ENCODE data around the gene AKT1. TPM values are rescaled to one million over a fixed set of nuclear protein-coding genes. Genes with fewer than 3 reads are reported as not detected.

AKT1 gene
- total and polyA plus RNA-seq, 7 experiments from 2014 or later = 6.8 to 131 (median 71.0) TPM

- POLR2A ChIA-PET = interaction anchor here (1.7 kb wide), 1 partner anchor 32 kb away, joined by 4 read pairs; no protein-coding TSS in a partner anchor
- CTCF ChIA-PET = interaction anchor here (0.6 to 1.8 kb wide), 2 partner anchors 25 to 270 kb away, joined by 4 to 5 read pairs; no protein-coding TSS in a partner anchor
- peaks cover 0 to 36% (median 4%) of the 10 kb centered on the region in 3 experiments for H3K36me3 ChIP-seq (ENCODE audit: control insufficient read depth in 2 of 3, insufficient read depth in 3 of 3, low read length in 3 of 3)
- ATAC-seq = no peak
- no peak overlapping the region for H3K27ac ChIP-seq (ENCODE audit: low read depth, low read length)
- Mint-ChIP-seq H3K9me3 (no peaks in the 10 kb centered on the region), H3K4me3 (peak overlapping the region; percentile 86 to 92 (median 90)), H3K36me3 (peaks cover 0 to 4% (median 0%) of the 10 kb centered on the region in 5 donors), H3K4me1 (peaks cover 12 to 51% (median 39%) of the 10 kb centered on the region in 7 donors), H3K27me3 (no peaks in the 10 kb centered on the region), H3K27ac (peak overlapping the region in 7 of 9 donors; percentile 51 to 86 (median 78))
- peak overlapping the region; percentile 16 for H3K4me3 ChIP-seq (ENCODE audit: low read length)
- no peaks in the 10 kb centered on the region for H3K27me3 ChIP-seq (ENCODE audit: control insufficient read depth in 2 of 2, insufficient read depth in 2 of 2, low read length in 2 of 2)
- no peak for DNase-seq
- intact Hi-C loops (cut with micrococcal nuclease) = loop anchor here in 1 of 2 donors (10.0 kb wide), 1 partner anchor 511 kb away; the partner anchor contains the start of gene BRF1
- peaks cover 18 to 30% of the 10 kb centered on the region in 2 donors for H3K4me1 ChIP-seq (ENCODE audit: control insufficient read depth in 2 of 2, insufficient read depth in 2 of 2, low read length in 2 of 2)
- no peaks in the 10 kb centered on the region for H3K9me3 ChIP-seq (ENCODE audit: control insufficient read depth in 2 of 3, low read length in 3 of 3)
Observed at GRCh38 chr14:104793703-104793959, 1.9 kb downstream of the AKT1 start.

- no peaks in the 10 kb centered on the region for H3K27me3 Mint-ChIP-seq
- H3K4me1 Mint-ChIP-seq = peaks cover 12 to 50% (median 38%) of the 10 kb centered on the region in 7 donors
- DNase-seq = no peak
- Histone ChIP-seq H3K4me3 (ENCODE audit: low read length) (peak overlapping the region; percentile 16), H3K27ac (ENCODE audit: low read depth, low read length) (no peak overlapping the region), H3K9me3 (ENCODE audit: control insufficient read depth in 2 of 3, low read length in 3 of 3) (no peaks in the 10 kb centered on the region), H3K36me3 (ENCODE audit: control insufficient read depth in 2 of 3, insufficient read depth in 3 of 3, low read length in 3 of 3) (peaks cover 0 to 37% (median 4%) of the 10 kb centered on the region in 3 experiments), H3K27me3 (ENCODE audit: control insufficient read depth in 2 of 2, insufficient read depth in 2 of 2, low read length in 2 of 2) (no peaks in the 10 kb centered on the region), H3K4me1 (ENCODE audit: control insufficient read depth in 2 of 2, insufficient read depth in 2 of 2, low read length in 2 of 2) (peaks cover 18 to 30% of the 10 kb centered on the region in 2 donors)
- intact Hi-C loops (cut with micrococcal nuclease) = loop anchor here in 1 of 2 donors (10.0 kb wide), 1 partner anchor 512 kb away; the partner anchor contains the start of gene BRF1
- H3K4me3 Mint-ChIP-seq = peak overlapping the region; percentile 86 to 92 (median 90)
- peak overlapping the region in 8 of 9 donors; percentile 29 to 91 (median 65) for H3K27ac Mint-ChIP-seq
- no peak for ATAC-seq
- H3K9me3 Mint-ChIP-seq = no peaks in the 10 kb centered on the region
- ChIA-PET POLR2A (interaction anchor here (1.7 kb wide), 1 partner anchor 33 kb away, joined by 4 read pairs; no protein-coding TSS in a partner anchor), CTCF (interaction anchor here (1.8 kb wide), 1 partner anchor 24 kb away, joined by 4 read pairs; no protein-coding TSS in a partner anchor)
- peaks cover 0 to 4% (median 0%) of the 10 kb centered on the region in 5 donors for H3K36me3 Mint-ChIP-seq
Observed at GRCh38 chr14:104792945-104793702, 2.4 kb downstream of the AKT1 start.

- no peaks in the 10 kb centered on the region for H3K9me3 Mint-ChIP-seq
- no peak overlapping the region for H3K4me3 ChIP-seq (ENCODE audit: low read length)
- ATAC-seq = no peak
- H3K36me3 Mint-ChIP-seq = peaks cover 0 to 4% (median 0%) of the 10 kb centered on the region in 5 donors
- peaks cover 12 to 50% (median 42%) of the 10 kb centered on the region in 7 donors for H3K4me1 Mint-ChIP-seq
- DNase-seq = no peak
- H3K9me3 ChIP-seq (ENCODE audit: control insufficient read depth in 2 of 3, low read length in 3 of 3) = no peaks in the 10 kb centered on the region
- H3K36me3 ChIP-seq (ENCODE audit: control insufficient read depth in 2 of 3, insufficient read depth in 3 of 3, low read length in 3 of 3) = peaks cover 0 to 37% (median 4%) of the 10 kb centered on the region in 3 experiments
- H3K27me3 ChIP-seq (ENCODE audit: control insufficient read depth in 2 of 2, insufficient read depth in 2 of 2, low read length in 2 of 2) = no peaks in the 10 kb centered on the region
- H3K4me1 ChIP-seq (ENCODE audit: control insufficient read depth in 2 of 2, insufficient read depth in 2 of 2, low read length in 2 of 2) = peaks cover 18 to 30% of the 10 kb centered on the region in 2 donors
- ChIA-PET CTCF (no interaction called here), POLR2A (no interaction called here)
- H3K27ac Mint-ChIP-seq = peak overlapping the region in 2 of 9 donors; percentile 29 to 48
- intact Hi-C loops (cut with micrococcal nuclease) = loop anchor here in 1 of 2 donors (10.0 kb wide), 1 partner anchor 513 kb away; the partner anchor contains the start of gene BRF1
- no peak overlapping the region for H3K27ac ChIP-seq (ENCODE audit: low read depth, low read length)
- no peaks in the 10 kb centered on the region for H3K27me3 Mint-ChIP-seq
- H3K4me3 Mint-ChIP-seq = peak overlapping the region in 5 of 10 donors; percentile 16 to 88 (median 47)
Observed at GRCh38 chr14:104792101-104792884, 3.3 kb downstream of the AKT1 start.

GRCh38 chr14:104791425-104791824 is 4.1 kb downstream of the AKT1 start:
- H3K4me3 Mint-ChIP-seq = peak overlapping the region in 5 of 10 donors; percentile 10 to 51 (median 35)
- CTCF ChIA-PET = no interaction called here

GRCh38 chr14:104789752-104790743 is 5.5 kb downstream of the AKT1 start:
- peaks cover 0 to 4% (median 0%) of the 10 kb centered on the region in 5 donors for H3K36me3 Mint-ChIP-seq
- no peaks in the 10 kb centered on the region for H3K9me3 Mint-ChIP-seq
- ATAC-seq (no peak), DNase-seq (no peak)
- ChIA-PET CTCF (no interaction called here), POLR2A (no interaction called here)
- Histone ChIP-seq H3K4me3 (ENCODE audit: low read length) (no peak overlapping the region), H3K4me1 (ENCODE audit: control insufficient read depth in 2 of 2, insufficient read depth in 2 of 2, low read length in 2 of 2) (peaks cover 21 to 34% of the 10 kb centered on the region in 2 donors), H3K9me3 (ENCODE audit: control insufficient read depth in 2 of 3, low read length in 3 of 3) (no peaks in the 10 kb centered on the region), H3K36me3 (ENCODE audit: control insufficient read depth in 2 of 3, insufficient read depth in 3 of 3, low read length in 3 of 3) (peaks cover 0 to 42% (median 4%) of the 10 kb centered on the region in 3 experiments), H3K27me3 (ENCODE audit: control insufficient read depth in 2 of 2, insufficient read depth in 2 of 2, low read length in 2 of 2) (no peaks in the 10 kb centered on the region), H3K27ac (ENCODE audit: low read depth, low read length) (no peak overlapping the region)
- H3K4me3 Mint-ChIP-seq = peak overlapping the region in 1 of 10 donors; percentile 71
- H3K27me3 Mint-ChIP-seq = no peaks in the 10 kb centered on the region
- intact Hi-C loops (cut with micrococcal nuclease) = loop anchor here in 1 of 2 donors (10.0 kb wide), 1 partner anchor 515 kb away; the partner anchor contains the start of gene BRF1
- H3K27ac Mint-ChIP-seq = peak overlapping the region in 1 of 9 donors; percentile 66
- H3K4me1 Mint-ChIP-seq = peaks cover 12 to 55% (median 41%) of the 10 kb centered on the region in 7 donors

More at GRCh38 chr14:104791425-104791824, 4.1 kb downstream of the AKT1 start:
- no peaks in the 10 kb centered on the region for H3K9me3 ChIP-seq (ENCODE audit: control insufficient read depth in 2 of 3, low read length in 3 of 3)
- H3K27me3 ChIP-seq (ENCODE audit: control insufficient read depth in 2 of 2, insufficient read depth in 2 of 2, low read length in 2 of 2) = no peaks in the 10 kb centered on the region
- no peaks in the 10 kb centered on the region for H3K27me3 Mint-ChIP-seq
- H3K9me3 Mint-ChIP-seq = no peaks in the 10 kb centered on the region
- peaks cover 25 to 39% of the 10 kb centered on the region in 2 donors for H3K4me1 ChIP-seq (ENCODE audit: control insufficient read depth in 2 of 2, insufficient read depth in 2 of 2, low read length in 2 of 2)
- intact Hi-C loops (cut with micrococcal nuclease) = loop anchor here in 1 of 2 donors (10.0 kb wide), 1 partner anchor 513 kb away; the partner anchor contains the start of gene BRF1
- peaks cover 0 to 4% (median 0%) of the 10 kb centered on the region in 5 donors for H3K36me3 Mint-ChIP-seq
- no peak overlapping the region for H3K4me3 ChIP-seq (ENCODE audit: low read length)
- peaks cover 12 to 50% (median 45%) of the 10 kb centered on the region in 7 donors for H3K4me1 Mint-ChIP-seq
- H3K36me3 ChIP-seq (ENCODE audit: control insufficient read depth in 2 of 3, insufficient read depth in 3 of 3, low read length in 3 of 3) = peaks cover 0 to 37% (median 4%) of the 10 kb centered on the region in 3 experiments
- DNase-seq (no peak), ATAC-seq (no peak)
- POLR2A ChIA-PET = no interaction called here
- H3K27ac Mint-ChIP-seq = peak overlapping the region in 1 of 9 donors; percentile 2
- H3K27ac ChIP-seq (ENCODE audit: low read depth, low read length) = no peak overlapping the region

Data from naive thymus-derived CD4-positive, alpha-beta T cell (primary cell).